GM19193 (cell line): ENCODE measurements around the gene UQCRC1.

Source experiments
- POLR2A ChIP-seq: IDR thresholded peaks from 4 replicates; pipeline ENCODE4 v1.6.1; 2011; ENCODE audit not compliant: insufficient read depth, insufficient read length; ENCODE audit errors: extremely low read depth

The UQCRC1 gene

GRCh38 chr3:48573973-48574585 is 35.4 kb downstream of the UQCRC1 start:
- TF ChIP-seq POLR2A: no peak

- no peak for TF ChIP-seq POLR2A
These were observed 36.9 kb downstream of the UQCRC1 start for GRCh38 chr3:48572517-48572916.

GRCh38 chr3:48571938-48572337 is 37.5 kb downstream of the UQCRC1 start:
- no peak for TF ChIP-seq POLR2A

GRCh38 chr3:48569808-48570450 is 39.5 kb downstream of the UQCRC1 start:
- no peak for TF ChIP-seq POLR2A

- TF ChIP-seq POLR2A: no peak
These were observed 40.0 kb downstream of the UQCRC1 start for GRCh38 chr3:48569400-48569799.

GRCh38 chr3:48568476-48568875 is 41.0 kb downstream of the UQCRC1 start:
- no peak for TF ChIP-seq POLR2A

GRCh38 chr3:48567500-48567899 is 41.9 kb downstream of the UQCRC1 start:
- TF ChIP-seq POLR2A: no peak

GRCh38 chr3:48567090-48567489 is 42.4 kb downstream of the UQCRC1 start:
- no peak for TF ChIP-seq POLR2A

- TF ChIP-seq POLR2A: no peak
These were observed 43.1 kb downstream of the UQCRC1 start for GRCh38 chr3:48566401-48566760.

GRCh38 chr3:48565591-48566400 is 43.6 kb downstream of the UQCRC1 start:
- no peak for TF ChIP-seq POLR2A

GRCh38 chr3:48565186-48565585 is 44.3 kb downstream of the UQCRC1 start:
- TF ChIP-seq POLR2A: no peak

GRCh38 chr3:48564667-48565066 is 44.8 kb downstream of the UQCRC1 start:
- TF ChIP-seq POLR2A: no peak

GRCh38 chr3:48564022-48564421 is 45.4 kb downstream of the UQCRC1 start:
- no peak for TF ChIP-seq POLR2A

- no peak for TF ChIP-seq POLR2A
These were observed 46.0 kb downstream of the UQCRC1 start, which contains the start of gene UCN2 for GRCh38 chr3:48563382-48563918. Gene UCN2 (minus strand): TSS chr3:48563781. CDS start chr3:48563124, 657 bp downstream.

- TF ChIP-seq POLR2A: no peak
These were observed 46.9 kb downstream of the UQCRC1 start for GRCh38 chr3:48562367-48563095.
